Lower lobe of right lung (tissue), 2 donors: ENCODE measurements around the gene SRGAP3. TPM values are rescaled to one million over a fixed set of nuclear protein-coding genes. Genes with fewer than 3 reads are reported as not detected.

Experiments used
- ATAC-seq, 2 donors: fragments of 200-7000 bp; cut with Tn5 transposase; one replicate each; pipeline ENCODE4 v1.9.1; 2020 to 2022; ENCODE audit warnings: mild to moderate bottlenecking in 2 of 2, moderate library complexity in 2 of 2
- DNase-seq: peaks from one replicate; pipeline ENCODE4 v3.0.0-alpha.2; 2020
- H3K27ac ChIP-seq: fragments of 200-600 bp; one replicate; pipeline ENCODE4 v1.8.0; 2022
- H3K27me3 ChIP-seq: fragments of 200-600 bp; one replicate; pipeline ENCODE4 v1.8.0; 2022; ENCODE audit warnings: low read depth
- H3K36me3 ChIP-seq: fragments of 200-600 bp; one replicate; pipeline ENCODE4 v1.8.0; 2022; ENCODE audit warnings: mild to moderate bottlenecking
- H3K4me1 ChIP-seq: fragments of 200-600 bp; one replicate; pipeline ENCODE4 v1.8.0; 2022
- H3K4me3 ChIP-seq: fragments of 200-600 bp; one replicate; pipeline ENCODE4 v1.8.0; 2022; ENCODE audit warnings: mild to moderate bottlenecking
- H3K9me3 ChIP-seq: fragments of 200-600 bp; one replicate; pipeline ENCODE4 v1.8.0; 2022
- CTCF ChIP-seq: fragments of 200-600 bp; IDR thresholded peaks from one replicate; pipeline ENCODE4 v1.8.0; 2022; ENCODE audit warnings: antibody characterized with exemption, mild to moderate bottlenecking
- intact Hi-C: fragments of 100-400 bp; cut with DNase I; formaldehyde crosslinking; loops from one replicate; pipeline ENCODE4 v1.11.0; 2022
- total RNA-seq: library from RNA; stranded (reverse); fragmentation: NEBNext Ultra II Directional; extraction: Animal tissue kit (Norgen Biotek cat#: 25700); gene quantifications from one replicate; pipeline ENCODE4 v1.2.1, GENCODE V29; 2021
- donor health status: DM: no; HTN: yes; CAD: no; lungs with severe emphysema.

Gene SRGAP3
- total RNA-seq, 1 donor from 2014 or later = 7.8 TPM

- DNase-seq (no peak), ATAC-seq (no peak)
- no peak overlapping the region for H3K4me3 ChIP-seq
- intact Hi-C loops = no loop called here
- H3K9me3 ChIP-seq = no peaks in the 10 kb centered on the region
- no peaks in the 10 kb centered on the region for H3K4me1 ChIP-seq
- H3K27ac ChIP-seq = no peak overlapping the region
- TF ChIP-seq CTCF = no peak
- H3K27me3 ChIP-seq = no peaks in the 10 kb centered on the region
- H3K36me3 ChIP-seq = no peaks in the 10 kb centered on the region
Measured at GRCh38 chr3:9278498-9278897, 29.1 kb upstream of the SRGAP3 start.

- no peak for ATAC-seq
- H3K9me3 ChIP-seq = no peaks in the 10 kb centered on the region
- DNase-seq = no peak
- H3K4me1 ChIP-seq = no peaks in the 10 kb centered on the region
- no peak for TF ChIP-seq CTCF
- H3K36me3 ChIP-seq = no peaks in the 10 kb centered on the region
- H3K27ac ChIP-seq = no peak overlapping the region
- intact Hi-C loops = no loop called here
- no peak overlapping the region for H3K4me3 ChIP-seq
- H3K27me3 ChIP-seq = no peaks in the 10 kb centered on the region
Measured at GRCh38 chr3:9278085-9278484, 28.6 kb upstream of the SRGAP3 start.

GRCh38 chr3:9276761-9277370, 27.4 kb upstream of the SRGAP3 start:
- DNase-seq (no peak), ATAC-seq (no peak)
- Histone ChIP-seq H3K9me3 (no peaks in the 10 kb centered on the region), H3K4me3 (no peak overlapping the region), H3K36me3 (no peaks in the 10 kb centered on the region), H3K27me3 (no peaks in the 10 kb centered on the region), H3K4me1 (no peaks in the 10 kb centered on the region), H3K27ac (no peak overlapping the region)
- no peak for TF ChIP-seq CTCF
- intact Hi-C loops = no loop called here

- intact Hi-C loops = no loop called here
- H3K9me3 ChIP-seq = no peaks in the 10 kb centered on the region
- no peak overlapping the region for H3K4me3 ChIP-seq
- no peak overlapping the region for H3K27ac ChIP-seq
- no peak for DNase-seq
- no peaks in the 10 kb centered on the region for H3K36me3 ChIP-seq
- H3K27me3 ChIP-seq = no peaks in the 10 kb centered on the region
- no peak for TF ChIP-seq CTCF
- no peak for ATAC-seq
- no peaks in the 10 kb centered on the region for H3K4me1 ChIP-seq
Measured at GRCh38 chr3:9271903-9272302, 22.5 kb upstream of the SRGAP3 start.

- Histone ChIP-seq H3K9me3 (no peaks in the 10 kb centered on the region), H3K4me1 (no peaks in the 10 kb centered on the region), H3K27me3 (no peaks in the 10 kb centered on the region), H3K4me3 (no peak overlapping the region), H3K27ac (no peak overlapping the region), H3K36me3 (no peaks in the 10 kb centered on the region)
- no peak for TF ChIP-seq CTCF
- intact Hi-C loops = no loop called here
- no peak for ATAC-seq
- DNase-seq = no peak
Measured at GRCh38 chr3:9270704-9271103, 21.3 kb upstream of the SRGAP3 start.
